ENCODE results near the gene SLC25A42. TPM values are rescaled to one million over a fixed set of nuclear protein-coding genes. Genes with fewer than 3 reads are reported as not detected.

SLC25A42 gene
- total and polyA plus RNA-seq, 10 donors = 9.7 to 25.3 (median 16.6) TPM

DNA sequence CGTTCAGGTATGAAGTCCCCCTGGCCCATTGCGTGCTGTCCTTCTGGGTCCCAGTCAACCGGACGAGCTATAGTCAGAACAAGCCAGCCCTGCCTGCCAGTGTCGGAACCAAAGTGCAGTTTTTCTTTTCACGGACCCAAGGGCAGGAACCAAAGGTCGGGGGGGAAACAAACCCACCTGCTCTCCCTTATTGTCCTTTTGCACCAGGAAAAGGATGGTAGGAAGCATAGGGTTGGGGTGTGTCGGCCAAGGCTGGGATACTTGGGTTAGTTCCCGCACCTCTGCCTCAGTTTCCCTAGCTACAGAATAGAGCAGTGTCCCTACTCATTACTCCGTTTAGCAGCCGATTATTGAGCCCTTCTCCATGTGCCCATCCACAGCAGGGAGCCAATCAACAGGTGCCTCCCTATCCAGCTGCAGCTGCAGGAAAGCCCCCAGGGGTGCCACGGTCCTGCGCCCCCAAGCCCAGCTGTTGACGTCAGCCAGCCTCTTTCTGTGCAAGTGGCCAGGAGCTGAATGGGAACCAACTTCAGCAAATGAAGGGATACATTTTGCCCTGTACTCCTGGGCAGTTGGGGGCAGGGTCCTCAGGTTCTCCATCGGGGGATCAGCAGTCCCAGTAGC is 9.4 kb upstream of the SLC25A42 start:
- intact Hi-C loops (cut with DNase I; ENCODE audit: low total_unique reads) = no loop called here
- H3K36me3 ChIP-seq = peaks cover 0 to 100% (median 68%) of the 10 kb centered on the region in 6 donors
- TF ChIP-seq, protein P1, sequence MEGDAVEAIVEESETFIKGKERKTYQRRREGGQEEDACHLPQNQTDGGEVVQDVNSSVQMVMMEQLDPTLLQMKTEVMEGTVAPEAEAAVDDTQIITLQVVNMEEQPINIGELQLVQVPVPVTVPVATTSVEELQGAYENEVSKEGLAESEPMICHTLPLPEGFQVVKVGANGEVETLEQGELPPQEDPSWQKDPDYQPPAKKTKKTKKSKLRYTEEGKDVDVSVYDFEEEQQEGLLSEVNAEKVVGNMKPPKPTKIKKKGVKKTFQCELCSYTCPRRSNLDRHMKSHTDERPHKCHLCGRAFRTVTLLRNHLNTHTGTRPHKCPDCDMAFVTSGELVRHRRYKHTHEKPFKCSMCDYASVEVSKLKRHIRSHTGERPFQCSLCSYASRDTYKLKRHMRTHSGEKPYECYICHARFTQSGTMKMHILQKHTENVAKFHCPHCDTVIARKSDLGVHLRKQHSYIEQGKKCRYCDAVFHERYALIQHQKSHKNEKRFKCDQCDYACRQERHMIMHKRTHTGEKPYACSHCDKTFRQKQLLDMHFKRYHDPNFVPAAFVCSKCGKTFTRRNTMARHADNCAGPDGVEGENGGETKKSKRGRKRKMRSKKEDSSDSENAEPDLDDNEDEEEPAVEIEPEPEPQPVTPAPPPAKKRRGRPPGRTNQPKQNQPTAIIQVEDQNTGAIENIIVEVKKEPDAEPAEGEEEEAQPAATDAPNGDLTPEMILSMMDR (IDR thresholded peaks at IDR 0.05 in 8 of 11, conservative IDR thresholded peaks at IDR 0.05 in 3 of 11) = no peak
- TF ChIP-seq POLR2AphosphoS5 (IDR thresholded peaks at IDR 0.05) = no peak
- TF ChIP-seq POLR2A (IDR thresholded peaks at IDR 0.05) = no peak

DNA sequence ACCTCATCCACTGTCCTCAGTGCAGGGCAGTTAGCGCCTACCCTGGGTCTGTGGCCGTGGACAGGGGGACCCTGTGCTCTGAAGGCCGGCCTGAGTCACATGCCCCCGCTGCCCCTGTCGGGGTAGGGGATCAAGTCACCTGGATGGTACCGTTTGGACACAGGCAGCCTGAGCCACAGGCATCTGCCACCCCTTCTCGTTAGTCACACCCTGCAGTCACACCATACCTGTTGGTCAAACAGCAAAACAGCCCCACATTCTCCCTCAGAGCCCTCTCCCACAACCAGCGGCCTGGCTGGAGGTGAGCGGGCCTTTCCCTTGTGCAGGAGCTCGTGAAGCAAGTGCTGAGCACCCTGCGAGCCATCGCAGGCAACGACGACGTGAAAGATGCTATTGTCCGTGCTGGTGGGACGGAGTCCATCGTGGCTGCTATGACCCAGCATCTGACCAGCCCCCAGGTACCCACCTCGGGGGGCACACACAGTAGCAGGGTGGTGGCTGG is 8.8 kb upstream of the SLC25A42 start:
- 96 to 98% (median 97%) methylated on average over 9 to 19 of the region's 19 CpGs for WGBS, 5 donors
- DNase-seq = no peak
- H3K27me3 ChIP-seq (replicated peaks in 1 of 7) = no peaks in the 10 kb centered on the region
- H3K4me3 ChIP-seq = no peak overlapping the region
- no peak overlapping the region for H3K27ac ChIP-seq
- peaks cover 0 to 100% (median 64%) of the 10 kb centered on the region in 6 donors for H3K36me3 ChIP-seq
- TF ChIP-seq, protein P1 (IDR thresholded peaks at IDR 0.05 in 8 of 11, conservative IDR thresholded peaks at IDR 0.05 in 3 of 11) = no peak
- TF ChIP-seq POLR2A (IDR thresholded peaks at IDR 0.05) = no peak
- TF ChIP-seq POLR2AphosphoS5 (IDR thresholded peaks at IDR 0.05) = no peak
- no peaks in the 10 kb centered on the region for H3K9me3 ChIP-seq
- H3K4me1 ChIP-seq = no peaks in the 10 kb centered on the region
- intact Hi-C loops (cut with DNase I; ENCODE audit: low total_unique reads) = no loop called here

More for the DNA sequence above, 9.4 kb upstream of the SLC25A42 start:
- Histone ChIP-seq H3K4me3 (no peak overlapping the region), H3K27me3 (replicated peaks in 1 of 7) (no peaks in the 10 kb centered on the region), H3K4me1 (no peaks in the 10 kb centered on the region), H3K9me3 (no peaks in the 10 kb centered on the region), H3K27ac (no peak overlapping the region)
- no peak for DNase-seq
- WGBS, 5 donors = 88 to 99% (median 97%) methylated on average over 11 to 15 of the region's 15 CpGs

DNA sequence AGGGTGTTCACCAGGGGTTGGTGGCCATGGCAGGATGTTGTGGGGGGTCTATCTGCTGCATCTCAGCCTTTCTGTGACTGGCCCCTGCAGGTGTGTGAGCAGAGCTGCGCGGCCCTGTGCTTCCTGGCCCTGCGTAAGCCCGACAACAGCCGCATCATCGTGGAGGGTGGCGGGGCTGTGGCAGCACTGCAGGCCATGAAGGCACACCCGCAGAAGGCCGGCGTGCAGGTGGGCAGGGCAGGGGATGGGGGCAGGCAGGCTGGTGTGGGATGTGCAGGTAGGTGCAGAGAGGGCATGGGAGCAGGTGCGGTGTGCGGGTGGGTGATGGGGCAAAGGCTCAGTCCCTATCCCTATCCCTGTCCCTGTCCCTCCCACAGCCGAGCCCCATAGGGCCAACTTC is 8.1 kb upstream of the SLC25A42 start:
- no peak overlapping the region for H3K27ac ChIP-seq
- no peak for DNase-seq
- intact Hi-C loops (cut with DNase I; ENCODE audit: low total_unique reads) = no loop called here
- no peaks in the 10 kb centered on the region for H3K27me3 ChIP-seq (replicated peaks in 1 of 7)
- H3K4me1 ChIP-seq = no peaks in the 10 kb centered on the region
- no peaks in the 10 kb centered on the region for H3K9me3 ChIP-seq
- H3K36me3 ChIP-seq = peaks cover 0 to 100% (median 58%) of the 10 kb centered on the region in 6 donors
- TF ChIP-seq, protein P1 (IDR thresholded peaks at IDR 0.05 in 8 of 11, conservative IDR thresholded peaks at IDR 0.05 in 3 of 11) = no peak
- TF ChIP-seq POLR2AphosphoS5 (IDR thresholded peaks at IDR 0.05) (no peak), POLR2A (IDR thresholded peaks at IDR 0.05) (no peak)
- 92 to 97% (median 95%) methylated on average over 7 to 13 of the region's 13 CpGs for WGBS, 5 donors
- no peak overlapping the region for H3K4me3 ChIP-seq

DNA sequence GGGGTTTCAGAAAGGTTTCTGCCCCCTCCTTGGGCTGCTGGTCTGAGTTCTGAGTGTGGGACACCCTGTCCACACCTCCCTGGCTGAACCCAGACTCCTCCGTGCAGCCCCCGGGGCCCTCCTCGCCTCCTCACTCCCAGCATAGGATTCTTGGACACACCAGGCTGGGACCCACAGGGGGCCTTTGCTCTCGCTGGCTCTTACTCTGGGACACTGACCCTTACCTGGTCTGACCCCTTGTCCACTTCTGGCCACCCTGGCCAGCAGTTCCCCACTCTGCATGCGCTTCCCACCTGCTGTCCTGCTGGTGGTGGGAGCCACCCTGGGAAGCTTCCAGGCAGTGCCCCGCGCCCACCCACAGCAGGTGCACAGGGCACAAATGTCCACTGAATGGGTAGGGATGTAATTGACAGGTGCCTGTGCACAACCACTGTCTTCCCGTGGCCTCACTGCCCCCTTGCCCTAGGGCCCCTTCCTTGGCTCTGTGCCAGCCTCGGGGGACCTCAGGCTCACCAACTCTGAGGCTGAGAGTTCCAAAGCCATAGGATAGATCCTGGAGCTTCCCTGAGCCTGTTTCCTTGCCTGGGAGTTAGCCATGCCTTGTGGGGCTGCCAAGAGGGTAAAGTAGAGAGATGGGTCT is 7.0 kb upstream of the SLC25A42 start:
- no peak for DNase-seq
- H3K9me3 ChIP-seq = no peaks in the 10 kb centered on the region
- no peak for TF ChIP-seq POLR2AphosphoS5 (IDR thresholded peaks at IDR 0.05)
- TF ChIP-seq POLR2A (IDR thresholded peaks at IDR 0.05) = no peak
- TF ChIP-seq, protein P1 (IDR thresholded peaks at IDR 0.05 in 8 of 11, conservative IDR thresholded peaks at IDR 0.05 in 3 of 11) = no peak
- no peak overlapping the region for H3K27ac ChIP-seq
- WGBS, 5 donors = 79 to 91% (median 85%) methylated on average over 8 to 9 of the region's 9 CpGs
- intact Hi-C loops (cut with DNase I; ENCODE audit: low total_unique reads) = no loop called here
- H3K4me1 ChIP-seq = no peaks in the 10 kb centered on the region
- peaks cover 0 to 94% (median 53%) of the 10 kb centered on the region in 6 donors for H3K36me3 ChIP-seq
- no peak overlapping the region for H3K4me3 ChIP-seq
- no peaks in the 10 kb centered on the region for H3K27me3 ChIP-seq (replicated peaks in 1 of 7)
